NOMO-1 treated with dmso at 0.1 percent for 144 hours (cell line): ENCODE results near the gene SLC25A48.

Experiments
- DNase-seq: peaks from one replicate; lab custom pipeline; 2025; ENCODE audit not compliant: unreplicated experiment; lab: John Stamatoyannopoulos, UW

SLC25A48 gene

GRCh38 chr5:135834639-135835529 lies at the start of gene SLC25A48:
Gene SLC25A48, plus strand, starts transcription at chr5:135834663. Its CDS starts 185 bp downstream, at chr5:135834848.
- DNase-seq: no peak

- DNase-seq: no peak
These were observed 33.8 kb upstream of the SLC25A48 start for GRCh38 chr5:135800656-135801055.

- DNase-seq: no peak
These were observed 24.1 kb upstream of the SLC25A48 start for GRCh38 chr5:135810188-135810943.

- DNase-seq: no peak
These were observed 23.5 kb upstream of the SLC25A48 start for GRCh38 chr5:135811007-135811406.

- DNase-seq: no peak
These were observed 20.7 kb upstream of the SLC25A48 start for GRCh38 chr5:135813758-135814157.

- DNase-seq: no peak
These were observed 20.1 kb upstream of the SLC25A48 start for GRCh38 chr5:135814316-135814715.

- no peak for DNase-seq
These were observed 19.7 kb upstream of the SLC25A48 start for GRCh38 chr5:135814812-135815211.

- DNase-seq: no peak
These were observed 13.2 kb upstream of the SLC25A48 start for GRCh38 chr5:135821061-135821801.

- no peak for DNase-seq
These were observed 12.7 kb upstream of the SLC25A48 start for GRCh38 chr5:135821802-135822201.

GRCh38 chr5:135822286-135822685 lies 12.2 kb upstream of the SLC25A48 start:
- DNase-seq: no peak

GRCh38 chr5:135822959-135823358 lies 11.5 kb upstream of the SLC25A48 start:
- no peak for DNase-seq

- no peak for DNase-seq
These were observed 10.6 kb upstream of the SLC25A48 start for GRCh38 chr5:135823881-135824280.

GRCh38 chr5:135824541-135825041 lies 9.9 kb upstream of the SLC25A48 start:
- no peak for DNase-seq

- no peak for DNase-seq
These were observed 8.9 kb upstream of the SLC25A48 start for GRCh38 chr5:135825373-135826220.

- DNase-seq: no peak
These were observed 8.3 kb upstream of the SLC25A48 start for GRCh38 chr5:135826221-135826525.

- DNase-seq: no peak
These were observed 7.3 kb upstream of the SLC25A48 start for GRCh38 chr5:135826994-135827671.

GRCh38 chr5:135827965-135828781 lies 6.3 kb upstream of the SLC25A48 start:
- no peak for DNase-seq

GRCh38 chr5:135828782-135829127 lies 5.7 kb upstream of the SLC25A48 start:
- no peak for DNase-seq

- DNase-seq: no peak
These were observed 5.3 kb upstream of the SLC25A48 start for GRCh38 chr5:135829179-135829578.
